HG02885 (cell line): Measurements from ENCODE around the gene C20orf144.
"Not testable (repeated sequence)": the region's sequence is repeated elsewhere in the genome, so short reads cannot be mapped to it uniquely, and the experiment has no call there.

Experiments used
- ATAC-seq: cut with Tn5 transposase; IDR thresholded peaks from one replicate; pipeline ENCODE4 v1.9.1; 2021; ENCODE audit warnings: mild to moderate bottlenecking; ENCODE audit not compliant: unreplicated experiment, poor library complexity

The C20orf144 gene

DNA sequence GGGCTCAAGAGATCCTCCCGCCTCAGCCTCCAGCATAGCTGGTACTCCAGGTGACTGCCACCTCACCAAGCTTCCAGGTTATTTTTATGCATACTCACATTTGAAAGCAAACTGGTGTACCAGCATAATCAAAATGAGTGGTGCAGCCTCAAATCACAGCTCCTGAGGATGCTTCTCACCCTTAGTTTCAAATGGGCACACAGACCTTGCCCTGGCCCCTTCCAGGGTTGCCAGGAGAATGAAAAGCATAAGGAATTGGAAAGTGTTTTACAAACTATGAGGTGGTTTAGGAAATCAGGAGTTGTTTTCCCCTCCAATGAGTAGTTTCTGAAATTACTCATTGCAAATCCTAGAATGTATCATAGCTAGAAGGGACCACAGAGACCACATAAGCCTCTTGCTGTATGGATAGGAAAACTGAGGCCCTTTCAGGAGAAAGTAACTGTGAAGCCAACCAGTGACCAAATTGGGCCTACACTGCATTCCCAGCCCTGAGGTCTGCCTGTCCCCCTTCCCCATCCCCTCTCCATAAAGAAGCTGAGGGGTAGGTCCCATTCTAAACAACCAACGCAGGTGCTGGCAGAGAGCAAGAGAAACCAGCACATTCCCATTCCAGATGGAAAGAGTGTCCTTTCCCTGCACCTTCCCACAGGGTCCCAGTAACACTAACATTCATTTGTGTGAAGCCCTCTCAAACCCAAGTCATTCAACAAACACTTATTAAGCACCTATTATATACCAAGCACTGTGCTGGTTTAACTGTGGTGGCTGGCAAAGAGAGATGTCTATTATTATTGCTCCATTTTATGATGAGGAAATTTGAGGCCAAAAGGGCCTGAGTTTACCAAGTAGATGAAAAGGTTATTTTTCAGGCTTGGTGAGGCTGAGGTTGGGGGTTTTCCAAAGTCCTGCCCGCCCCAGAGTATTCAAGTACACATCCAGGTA lies 26.1 kb downstream of the C20orf144 start:
- no peak for ATAC-seq

DNA sequence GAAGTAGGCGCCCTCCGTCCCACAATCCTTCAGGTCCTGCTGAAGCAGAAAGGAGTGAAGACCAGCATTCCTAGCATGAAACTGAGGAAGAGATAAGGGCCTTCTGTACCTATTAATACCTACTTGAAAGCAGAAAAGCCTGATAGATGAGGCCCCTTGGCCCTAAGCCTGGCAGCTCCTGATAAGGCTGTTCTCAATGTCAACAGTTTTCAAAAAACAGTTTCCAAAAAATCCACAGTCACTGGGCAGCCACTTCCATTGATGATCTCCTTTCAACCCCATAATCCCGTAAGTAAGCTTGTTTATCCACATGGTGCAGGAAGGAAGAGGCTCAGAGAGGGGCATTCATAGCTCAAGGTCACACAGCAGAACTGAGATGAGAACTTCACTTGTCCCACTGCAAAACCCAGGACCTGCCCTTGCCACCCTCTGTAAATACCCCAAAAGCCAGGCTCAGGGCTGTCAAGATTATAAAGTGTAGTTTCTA lies 26.9 kb downstream of the C20orf144 start:
- no peak for ATAC-seq

DNA sequence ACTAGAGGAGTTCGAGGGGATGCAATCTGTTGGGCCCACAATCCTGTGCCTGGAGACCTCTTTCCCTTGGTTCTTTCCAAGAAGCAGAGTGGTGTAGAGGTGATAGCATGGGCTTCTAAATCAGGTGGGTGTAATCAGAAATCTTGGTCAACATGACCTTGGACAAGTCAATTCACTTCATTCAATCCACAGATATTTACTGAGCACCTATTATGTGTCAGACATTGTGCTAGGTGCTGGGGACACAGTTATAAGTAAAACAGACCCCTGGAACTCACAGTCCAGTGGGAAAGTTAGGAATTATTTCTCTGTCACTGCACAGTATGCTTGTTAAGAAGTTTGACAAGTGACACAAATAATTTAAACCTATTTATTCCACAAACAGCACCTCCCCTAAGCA lies 27.4 kb downstream of the C20orf144 start:
- no peak for ATAC-seq

DNA sequence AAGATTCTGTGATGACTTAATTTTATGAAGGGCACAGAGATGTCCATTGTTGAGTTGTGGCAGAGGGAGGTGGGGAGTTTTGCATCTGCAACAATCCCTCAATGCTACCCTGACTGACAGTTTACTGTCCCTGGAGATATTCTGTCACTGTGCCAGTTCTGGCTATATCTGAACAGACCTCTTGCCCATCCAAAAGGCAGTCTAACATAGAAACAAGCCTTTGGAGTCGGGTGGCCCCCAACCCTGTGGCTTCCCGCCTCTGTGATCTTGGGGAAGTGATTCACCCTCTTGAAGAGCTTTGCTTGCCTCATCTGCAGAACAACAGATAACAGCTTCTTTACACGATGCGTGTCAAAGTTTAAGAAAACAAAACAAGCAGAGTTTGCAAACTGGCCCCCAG lies 27.8 kb downstream of the C20orf144 start:
- no peak for ATAC-seq

- ATAC-seq: no peak
Measured at GRCh38 chr20:33693289-33693688, 31.2 kb downstream of the C20orf144 start.

DNA sequence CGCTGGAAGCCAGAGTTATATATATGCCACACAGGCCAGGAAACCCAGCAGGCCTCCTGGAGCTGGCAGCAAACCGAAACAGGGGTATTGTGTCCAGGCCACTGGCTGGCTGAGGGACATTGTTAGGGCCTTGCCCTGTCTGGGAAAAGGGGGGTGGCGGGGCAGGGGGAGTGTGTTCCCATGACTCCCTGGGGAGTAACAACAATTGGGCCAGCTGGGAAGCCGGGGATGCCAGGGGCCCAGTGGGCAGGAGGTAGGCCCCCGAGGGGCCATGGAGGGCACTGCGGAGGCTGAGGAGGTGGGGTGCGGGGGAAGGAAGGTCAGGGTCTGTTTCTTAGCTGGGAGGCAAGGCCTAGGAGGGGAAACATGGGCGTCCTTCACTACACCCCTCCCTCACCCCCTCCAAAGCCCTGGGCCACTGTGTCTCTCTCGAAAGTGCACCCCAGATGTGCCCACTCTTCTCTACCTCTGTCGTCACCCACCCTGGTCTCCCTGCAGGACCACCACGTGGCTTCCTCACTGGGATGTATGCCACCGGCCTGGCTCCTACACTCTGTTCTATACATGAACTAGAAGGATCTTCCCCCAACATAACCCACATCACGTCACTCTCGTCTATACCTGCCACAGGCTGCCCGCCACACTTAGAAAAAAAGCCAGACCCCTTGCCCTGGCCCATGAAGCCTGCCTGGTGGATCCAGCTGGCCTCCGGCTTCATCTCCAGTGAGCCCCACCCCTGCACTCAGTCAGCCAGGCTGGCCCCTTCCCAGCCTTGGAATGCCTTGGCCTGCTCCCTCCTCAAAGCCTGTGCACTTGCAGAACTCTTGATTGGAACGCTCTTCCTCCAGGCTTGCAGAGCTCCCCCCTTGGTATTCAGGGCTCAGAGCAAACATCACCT lies 31.9 kb downstream of the C20orf144 start:
- ATAC-seq: no peak

DNA sequence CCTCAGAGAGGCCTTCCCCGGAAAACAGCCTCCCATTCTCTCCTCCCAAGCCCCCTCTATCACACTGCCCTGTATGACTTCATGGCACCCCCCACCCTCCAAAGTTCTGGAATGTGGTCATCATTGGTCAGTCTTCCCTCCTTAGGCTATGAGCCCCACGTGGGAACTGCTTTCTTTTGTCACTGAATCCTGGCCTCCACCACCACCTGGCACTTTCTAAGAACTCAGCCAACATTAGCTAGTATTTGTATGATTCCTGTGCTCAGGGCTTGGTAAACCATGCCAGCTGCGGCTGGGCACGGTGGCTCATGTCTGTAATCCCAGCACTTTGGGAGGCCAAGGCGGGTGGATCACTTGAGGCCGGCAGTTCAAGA lies 32.5 kb downstream of the C20orf144 start:
- ATAC-seq: no peak

DNA sequence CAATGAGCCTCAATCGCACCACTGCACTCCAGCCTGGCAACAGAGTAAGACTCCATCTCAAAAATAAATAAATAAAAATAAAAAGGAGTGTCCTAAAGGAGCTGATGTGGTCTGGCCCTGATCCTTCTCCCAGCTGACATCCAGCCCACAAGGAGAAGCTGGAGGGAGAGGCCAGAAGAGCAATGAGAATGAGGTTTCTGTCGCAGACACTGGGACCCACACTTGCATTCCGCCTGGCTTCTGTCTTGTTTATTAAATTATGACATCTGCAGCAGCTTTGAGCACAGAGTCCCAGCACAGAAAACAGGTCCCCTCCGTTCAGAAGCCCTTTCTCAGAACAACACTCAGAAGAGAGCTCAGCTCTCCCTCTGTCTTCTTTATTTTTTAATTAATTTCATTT lies 34.3 kb downstream of the C20orf144 start:
- ATAC-seq: no peak

DNA sequence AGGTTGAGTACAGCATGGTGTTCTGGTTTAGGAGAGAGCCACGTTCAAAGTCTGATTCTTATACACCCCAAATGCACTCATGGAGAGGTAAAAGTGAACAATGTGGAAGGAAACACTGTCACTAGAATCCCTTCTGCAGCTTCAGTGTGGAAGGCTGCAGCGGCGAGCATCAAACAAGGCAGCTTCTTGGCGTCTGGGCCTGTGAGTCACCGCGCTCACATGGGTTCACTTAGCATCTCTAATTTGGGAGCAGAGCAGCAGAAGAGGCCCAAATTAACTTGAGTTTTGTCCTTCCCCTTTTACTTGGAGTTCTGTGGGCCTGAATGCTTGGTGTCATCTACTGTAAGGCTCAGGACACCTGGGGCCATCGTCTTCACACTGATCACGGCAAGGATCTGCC lies 35.0 kb downstream of the C20orf144 start:
- ATAC-seq: no peak

DNA sequence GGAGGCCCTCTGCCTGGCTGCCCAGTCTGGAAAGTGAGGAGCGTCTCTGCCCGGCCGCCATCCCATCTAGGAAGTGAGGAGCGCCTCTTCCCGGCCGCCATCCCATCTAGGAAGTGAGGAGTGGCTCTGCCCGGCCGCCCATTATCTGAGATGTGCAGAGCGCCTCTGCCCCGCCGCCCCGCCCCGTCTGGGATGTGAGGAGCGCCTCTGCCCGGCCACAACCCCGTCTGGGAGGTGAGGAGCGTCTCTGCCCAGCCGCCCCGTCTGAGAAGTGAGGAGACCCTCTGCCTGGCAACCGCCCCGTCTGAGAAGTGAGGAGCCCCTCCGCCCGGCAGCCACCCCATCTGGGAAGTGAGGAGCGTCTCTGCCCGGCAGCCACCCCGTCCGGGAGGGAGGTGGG lies 36.8 kb downstream of the C20orf144 start:
- not testable (repeated sequence) for ATAC-seq

DNA sequence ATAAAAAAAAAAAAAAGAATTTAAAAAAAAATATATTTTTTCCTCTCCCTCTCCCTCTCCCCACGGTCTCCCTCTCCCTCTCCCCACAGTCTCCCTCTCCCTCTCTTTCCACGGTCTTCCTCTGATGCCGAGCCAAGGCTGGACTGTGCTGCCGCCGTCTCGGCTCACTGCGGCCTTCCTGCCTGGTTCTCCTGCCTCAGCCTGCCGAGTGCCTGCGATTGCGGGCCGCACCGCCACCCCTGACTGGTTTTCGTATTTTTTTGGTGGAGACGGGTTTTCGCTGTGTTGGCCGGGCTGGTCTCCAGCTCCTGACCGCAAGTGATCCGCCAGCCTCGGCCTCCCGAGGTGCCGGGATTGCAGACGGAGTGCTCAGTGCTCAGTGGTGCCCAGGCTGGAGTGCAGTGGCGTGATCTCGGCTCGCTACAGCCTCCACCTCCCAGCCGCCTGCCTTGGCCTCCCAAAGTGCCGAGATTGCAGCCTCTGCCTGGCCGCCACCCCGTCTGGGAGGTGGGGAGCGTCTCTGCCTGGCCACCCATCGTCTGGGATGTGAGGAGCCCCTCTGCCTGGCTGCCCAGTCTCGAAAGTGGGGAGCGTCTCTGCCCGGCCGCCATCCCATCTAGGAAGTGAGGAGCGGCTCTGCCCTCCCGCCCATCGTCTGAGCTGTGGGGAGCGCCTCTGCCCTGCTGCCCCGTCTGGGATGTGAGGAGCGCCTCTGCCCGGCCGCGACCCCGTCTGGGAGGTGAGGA lies 38.7 kb downstream of the C20orf144 start:
- ATAC-seq: not testable (repeated sequence)

GRCh38 chr20:33701629-33702450 lies 39.7 kb downstream of the C20orf144 start:
- no peak for ATAC-seq

- no peak for ATAC-seq
Measured at GRCh38 chr20:33702861-33703260, 40.7 kb downstream of the C20orf144 start.

GRCh38 chr20:33703498-33704137 lies 41.5 kb downstream of the C20orf144 start:
- ATAC-seq: no peak

GRCh38 chr20:33704197-33704924 lies 42.2 kb downstream of the C20orf144 start:
- ATAC-seq: no peak

DNA sequence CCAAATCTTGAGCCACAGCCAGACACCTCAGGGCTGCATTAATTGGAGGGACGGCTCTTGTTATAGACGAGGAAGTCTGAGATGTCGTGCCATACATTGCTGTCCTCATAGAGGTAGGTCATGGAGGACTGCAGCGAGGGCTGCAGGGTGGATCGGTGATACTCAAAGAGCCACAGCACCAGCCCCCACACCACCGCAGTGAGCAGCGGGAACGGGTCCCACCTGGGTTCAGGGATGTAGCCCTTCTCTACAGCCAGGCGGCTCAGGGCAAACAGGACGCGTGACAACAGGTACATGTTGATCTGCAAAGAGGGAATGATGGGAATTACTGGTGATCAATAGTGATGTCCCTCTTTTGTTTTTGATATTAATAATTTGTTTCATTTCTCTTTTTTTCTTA lies 45.5 kb downstream of the C20orf144 start:
- no peak for ATAC-seq

GRCh38 chr20:33709398-33709797 lies 47.3 kb downstream of the C20orf144 start:
- ATAC-seq: no peak

- no peak for ATAC-seq
Measured at GRCh38 chr20:33709905-33710541, 47.9 kb downstream of the C20orf144 start.
